LNCaP clone FGC (cell line): Measurements from ENCODE around the gene CAPN10.

Source experiments
- DNase-seq: peaks from one replicate; pipeline ENCODE4 v3.0.0-alpha.2; 2011; ENCODE audit warnings: low read depth
- H3K4me3 ChIP-seq: 2 replicates; pipeline ENCODE4 v1.5.1; 2011; ENCODE audit warnings: mild to moderate bottlenecking, low read depth, low read length, control low read depth
- TF ChIP-seq, protein P1 (sequence below): IDR thresholded peaks from 2 replicates; pipeline ENCODE4 v1.5.1; 2012; ENCODE audit warnings: mild to moderate bottlenecking; ENCODE audit not compliant: control insufficient read depth, insufficient read depth; ENCODE audit errors: extremely low read depth

CAPN10 gene

DNA sequence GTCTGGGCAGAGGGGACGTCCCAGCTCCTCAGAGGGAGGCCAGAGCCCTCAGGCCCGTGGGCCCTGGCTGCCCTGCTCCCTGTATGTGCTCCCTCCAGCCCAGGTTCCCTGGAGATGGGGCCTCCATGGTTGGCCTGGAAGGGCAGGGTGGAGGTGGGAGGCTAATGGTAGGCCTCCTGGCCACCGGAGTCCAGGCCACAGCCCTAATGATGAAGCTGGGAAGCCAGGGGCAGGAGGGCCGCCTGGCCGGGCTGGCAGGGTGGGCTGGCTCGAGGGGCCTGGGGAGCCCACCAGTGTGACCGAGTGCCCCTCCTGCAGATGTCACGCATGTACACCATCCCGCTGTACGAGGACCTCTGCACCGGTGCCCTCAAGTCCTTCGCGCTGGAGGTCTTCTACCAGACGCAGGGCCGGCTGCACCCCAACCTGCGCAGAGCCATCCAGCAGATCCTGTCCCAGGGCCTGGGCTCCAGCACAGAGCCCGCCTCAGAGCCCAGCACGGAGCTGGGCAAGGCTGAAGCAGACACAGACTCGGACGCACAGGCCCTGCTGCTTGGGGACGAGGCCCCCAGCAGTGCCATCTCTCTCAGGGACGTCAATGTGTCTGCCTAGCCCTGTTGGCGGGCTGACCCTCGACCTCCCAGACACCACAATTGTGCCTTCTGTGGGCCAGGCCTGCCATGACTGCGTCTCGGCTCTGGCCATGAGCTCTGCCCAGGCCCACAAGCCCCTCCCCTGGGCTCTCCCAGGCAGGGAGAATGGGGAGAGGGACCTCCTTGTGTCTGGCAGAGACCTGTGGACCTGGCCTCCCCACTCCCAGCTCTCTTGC is 9.0 kb upstream of the CAPN10 start:
- DNase-seq, result no peak
- TF ChIP-seq, protein P1, sequence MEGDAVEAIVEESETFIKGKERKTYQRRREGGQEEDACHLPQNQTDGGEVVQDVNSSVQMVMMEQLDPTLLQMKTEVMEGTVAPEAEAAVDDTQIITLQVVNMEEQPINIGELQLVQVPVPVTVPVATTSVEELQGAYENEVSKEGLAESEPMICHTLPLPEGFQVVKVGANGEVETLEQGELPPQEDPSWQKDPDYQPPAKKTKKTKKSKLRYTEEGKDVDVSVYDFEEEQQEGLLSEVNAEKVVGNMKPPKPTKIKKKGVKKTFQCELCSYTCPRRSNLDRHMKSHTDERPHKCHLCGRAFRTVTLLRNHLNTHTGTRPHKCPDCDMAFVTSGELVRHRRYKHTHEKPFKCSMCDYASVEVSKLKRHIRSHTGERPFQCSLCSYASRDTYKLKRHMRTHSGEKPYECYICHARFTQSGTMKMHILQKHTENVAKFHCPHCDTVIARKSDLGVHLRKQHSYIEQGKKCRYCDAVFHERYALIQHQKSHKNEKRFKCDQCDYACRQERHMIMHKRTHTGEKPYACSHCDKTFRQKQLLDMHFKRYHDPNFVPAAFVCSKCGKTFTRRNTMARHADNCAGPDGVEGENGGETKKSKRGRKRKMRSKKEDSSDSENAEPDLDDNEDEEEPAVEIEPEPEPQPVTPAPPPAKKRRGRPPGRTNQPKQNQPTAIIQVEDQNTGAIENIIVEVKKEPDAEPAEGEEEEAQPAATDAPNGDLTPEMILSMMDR, result no peak
- no peak overlapping the region for H3K4me3 ChIP-seq

DNA sequence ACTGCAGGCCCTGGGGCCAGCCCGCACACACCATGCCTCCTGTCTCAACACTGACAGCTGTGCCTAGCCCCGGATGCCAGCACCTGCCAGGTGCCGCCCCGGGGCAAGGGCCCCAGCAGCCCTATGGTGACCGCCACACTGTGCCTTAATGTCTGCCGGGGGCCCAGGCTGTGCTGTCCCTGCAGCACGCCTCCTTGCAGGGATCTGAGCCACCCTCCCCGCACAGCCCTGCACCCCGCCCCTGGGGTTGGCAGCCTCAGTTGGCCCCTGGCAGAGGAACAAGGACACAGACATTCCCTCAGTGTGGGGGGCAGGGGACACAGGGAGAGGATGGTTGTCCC is 8.5 kb upstream of the CAPN10 start:
- no peak overlapping the region for H3K4me3 ChIP-seq
- DNase-seq, result no peak
- TF ChIP-seq, protein P1, result no peak

DNA sequence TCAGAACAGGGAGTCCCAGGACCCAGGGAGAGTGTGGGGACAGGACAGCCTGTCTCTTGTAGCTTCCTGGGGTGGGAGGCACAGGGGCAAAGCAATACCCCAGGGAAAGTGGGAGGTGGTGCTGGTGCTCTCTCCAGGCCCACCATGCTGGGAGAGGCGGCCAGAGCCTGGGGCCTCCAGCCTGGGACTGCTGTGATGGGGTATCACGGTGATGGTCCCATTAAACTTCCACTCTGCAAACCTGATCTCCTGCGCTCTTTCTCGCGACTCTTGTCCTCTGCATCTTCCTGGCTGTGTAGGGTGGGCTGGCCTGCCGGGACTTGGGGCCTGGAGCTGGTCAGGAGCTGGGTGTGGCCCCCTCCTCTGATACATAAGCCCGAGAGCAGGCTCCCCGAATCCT is 8.0 kb upstream of the CAPN10 start:
- DNase-seq, result no peak
- H3K4me3 ChIP-seq, result no peak overlapping the region
- TF ChIP-seq, protein P1, result no peak

DNA sequence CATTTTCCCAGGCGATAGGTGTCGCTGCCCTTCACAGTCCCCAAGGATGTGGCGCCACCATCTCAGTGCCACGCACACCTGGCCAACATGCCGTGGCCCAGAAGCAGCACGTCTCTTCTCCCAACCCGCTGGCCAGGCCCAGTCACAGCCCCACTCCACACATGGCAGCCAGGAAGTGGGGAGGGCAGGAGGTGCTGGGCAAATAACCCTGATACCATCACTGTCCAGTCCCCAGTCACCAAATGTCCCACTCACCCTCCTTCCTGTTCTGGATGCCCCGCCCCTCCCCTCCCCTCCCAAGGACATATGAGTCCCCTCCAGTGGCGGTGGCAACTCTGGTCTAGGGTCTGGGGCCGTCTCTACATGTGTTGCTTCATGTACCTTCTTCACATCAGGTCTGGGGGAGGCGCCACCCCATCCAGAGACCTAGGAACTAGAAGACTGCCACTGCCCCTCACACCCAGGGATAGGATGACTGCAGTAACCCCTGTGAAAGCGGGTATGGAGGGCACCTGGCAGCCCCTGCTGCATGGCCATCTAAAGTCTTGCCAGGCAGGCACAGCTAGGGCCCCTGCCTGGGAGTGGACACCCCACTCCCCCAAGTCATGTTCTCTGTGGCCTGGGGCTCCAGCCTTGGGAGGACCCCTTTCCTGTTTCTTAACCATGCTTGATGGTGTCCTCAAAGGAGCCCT is 7.3 kb upstream of the CAPN10 start:
- TF ChIP-seq, protein P1, result no peak
- no peak overlapping the region for H3K4me3 ChIP-seq
- DNase-seq, result no peak

DNA sequence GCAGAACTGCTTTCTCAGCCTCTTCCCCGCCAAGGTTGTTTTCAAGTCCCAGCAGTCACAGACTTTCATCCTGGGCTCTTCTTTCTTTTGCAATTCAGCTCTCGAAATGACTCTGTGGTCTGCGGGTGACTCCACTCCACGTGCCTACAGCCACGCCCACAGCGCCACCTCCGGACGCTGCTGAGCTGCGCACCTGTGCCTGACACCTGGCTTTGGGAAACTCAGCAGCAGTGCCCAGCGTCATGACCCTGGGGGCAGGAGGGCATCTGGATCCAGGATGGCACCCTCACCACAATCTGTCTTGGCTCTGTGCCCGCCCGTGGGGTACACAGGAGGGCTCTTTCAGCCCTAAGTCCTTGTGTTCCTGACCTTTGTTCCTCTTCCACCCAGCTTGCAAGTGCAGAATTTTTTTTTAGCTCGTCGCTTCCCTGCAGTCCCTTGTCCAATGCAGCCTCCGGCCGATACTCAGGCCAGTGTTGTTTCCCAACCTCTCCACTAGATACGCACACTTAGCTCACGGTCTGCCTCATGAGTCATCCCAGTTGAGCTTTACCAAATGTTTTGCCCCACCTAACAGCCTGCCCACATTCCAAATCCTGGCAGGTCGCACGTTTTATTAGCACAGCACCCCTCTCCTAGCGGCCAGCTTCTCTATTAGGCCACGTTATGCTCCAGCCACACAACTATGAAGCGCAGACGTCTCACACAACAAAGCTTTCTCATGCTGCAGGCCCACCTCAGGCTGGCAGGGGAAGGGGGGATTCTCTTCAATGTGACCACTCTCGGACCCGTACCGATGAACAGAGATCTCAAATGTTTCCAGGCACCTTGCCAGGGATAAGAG is 6.5 kb upstream of the CAPN10 start:
- TF ChIP-seq, protein P1, result 0 out of 2 replicates have a peak, but pooled peaks have one; percentile 16
- DNase-seq, result no peak
- no peak overlapping the region for H3K4me3 ChIP-seq

DNA sequence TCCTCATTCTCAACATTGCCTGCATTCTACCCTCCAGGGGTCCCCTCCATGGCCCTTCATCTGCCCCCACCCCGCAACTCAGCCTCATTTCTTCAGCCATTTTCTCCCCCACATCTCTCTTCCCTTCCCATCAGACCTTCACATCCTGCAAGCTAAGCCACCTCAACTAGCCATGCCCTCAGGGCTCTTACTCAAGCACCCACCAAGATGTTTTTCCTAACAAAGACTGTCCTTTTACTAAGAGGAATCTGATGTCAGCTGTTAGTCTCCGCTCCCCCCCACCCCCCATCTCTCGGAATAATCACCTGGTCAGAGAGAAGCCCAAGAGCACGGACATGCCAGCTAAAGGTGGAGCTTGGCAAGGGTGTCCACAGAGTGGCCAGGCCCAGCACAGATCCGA is 4.7 kb upstream of the CAPN10 start:
- H3K4me3 ChIP-seq, result no peak overlapping the region

More for the DNA sequence above, 4.7 kb upstream of the CAPN10 start:
- no peak for DNase-seq
- TF ChIP-seq, protein P1, result no peak
